ENCODE data around the gene COL8A1.

DNA sequence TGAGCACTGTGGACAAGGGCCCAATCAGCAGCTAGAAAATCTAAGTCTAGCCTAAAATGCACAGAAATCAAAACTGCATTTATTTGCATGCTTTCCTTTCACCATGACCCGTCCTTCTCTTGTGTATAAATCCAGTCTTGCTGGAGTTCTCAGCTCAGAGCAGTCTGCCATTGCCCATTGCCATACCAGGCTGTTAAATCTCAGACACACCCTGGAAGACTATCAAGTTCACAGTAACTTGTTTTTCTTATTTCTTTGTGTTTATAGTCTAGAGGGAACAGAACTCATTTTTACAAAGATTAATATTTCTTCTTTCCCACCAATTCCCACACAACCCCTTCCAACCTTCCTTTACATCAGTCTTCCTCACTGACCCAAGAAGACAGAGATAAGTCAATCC lies 85.9 kb downstream of the COL8A1 start:
- TF ChIP-seq, protein P1, sequence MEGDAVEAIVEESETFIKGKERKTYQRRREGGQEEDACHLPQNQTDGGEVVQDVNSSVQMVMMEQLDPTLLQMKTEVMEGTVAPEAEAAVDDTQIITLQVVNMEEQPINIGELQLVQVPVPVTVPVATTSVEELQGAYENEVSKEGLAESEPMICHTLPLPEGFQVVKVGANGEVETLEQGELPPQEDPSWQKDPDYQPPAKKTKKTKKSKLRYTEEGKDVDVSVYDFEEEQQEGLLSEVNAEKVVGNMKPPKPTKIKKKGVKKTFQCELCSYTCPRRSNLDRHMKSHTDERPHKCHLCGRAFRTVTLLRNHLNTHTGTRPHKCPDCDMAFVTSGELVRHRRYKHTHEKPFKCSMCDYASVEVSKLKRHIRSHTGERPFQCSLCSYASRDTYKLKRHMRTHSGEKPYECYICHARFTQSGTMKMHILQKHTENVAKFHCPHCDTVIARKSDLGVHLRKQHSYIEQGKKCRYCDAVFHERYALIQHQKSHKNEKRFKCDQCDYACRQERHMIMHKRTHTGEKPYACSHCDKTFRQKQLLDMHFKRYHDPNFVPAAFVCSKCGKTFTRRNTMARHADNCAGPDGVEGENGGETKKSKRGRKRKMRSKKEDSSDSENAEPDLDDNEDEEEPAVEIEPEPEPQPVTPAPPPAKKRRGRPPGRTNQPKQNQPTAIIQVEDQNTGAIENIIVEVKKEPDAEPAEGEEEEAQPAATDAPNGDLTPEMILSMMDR (IDR thresholded peaks at IDR 0.05), result no peak
- TF ChIP-seq POLR2A (IDR thresholded peaks at IDR 0.05), result no peak

All from vagina (tissue), 2 donors.